C4-2B (cell line): ENCODE data around the gene HACD2.

Experiments used
- CTCF ChIP-seq: fragments of 450-650 bp; conservative IDR thresholded peaks from 2 replicates; pipeline ENCODE4 v1.5.1; 2017; ENCODE audit warnings: mild to moderate bottlenecking
- ZFX ChIP-seq: fragments of 450-650 bp; IDR thresholded peaks from 2 replicates; pipeline ENCODE4 v1.6.1; 2017

- TF ChIP-seq CTCF (no peak), ZFX (no peak)
Measured at GRCh38 chr3:123476967-123477750, 107.7 kb downstream of the HACD2 start.
